Ammon's horn (tissue), 1 donor: ENCODE measurements around the gene NEIL1.
"Not testable (repeated sequence)": the region's sequence is repeated elsewhere in the genome, so short reads cannot be mapped to it uniquely, and the experiment has no call there.

Experiments
- DNase-seq: peaks from one replicate; pipeline ENCODE4 v3.0.0-alpha.2; 2016; ENCODE audit warnings: low spot score

The NEIL1 gene, protein sequence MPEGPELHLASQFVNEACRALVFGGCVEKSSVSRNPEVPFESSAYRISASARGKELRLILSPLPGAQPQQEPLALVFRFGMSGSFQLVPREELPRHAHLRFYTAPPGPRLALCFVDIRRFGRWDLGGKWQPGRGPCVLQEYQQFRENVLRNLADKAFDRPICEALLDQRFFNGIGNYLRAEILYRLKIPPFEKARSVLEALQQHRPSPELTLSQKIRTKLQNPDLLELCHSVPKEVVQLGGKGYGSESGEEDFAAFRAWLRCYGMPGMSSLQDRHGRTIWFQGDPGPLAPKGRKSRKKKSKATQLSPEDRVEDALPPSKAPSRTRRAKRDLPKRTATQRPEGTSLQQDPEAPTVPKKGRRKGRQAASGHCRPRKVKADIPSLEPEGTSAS

DNA sequence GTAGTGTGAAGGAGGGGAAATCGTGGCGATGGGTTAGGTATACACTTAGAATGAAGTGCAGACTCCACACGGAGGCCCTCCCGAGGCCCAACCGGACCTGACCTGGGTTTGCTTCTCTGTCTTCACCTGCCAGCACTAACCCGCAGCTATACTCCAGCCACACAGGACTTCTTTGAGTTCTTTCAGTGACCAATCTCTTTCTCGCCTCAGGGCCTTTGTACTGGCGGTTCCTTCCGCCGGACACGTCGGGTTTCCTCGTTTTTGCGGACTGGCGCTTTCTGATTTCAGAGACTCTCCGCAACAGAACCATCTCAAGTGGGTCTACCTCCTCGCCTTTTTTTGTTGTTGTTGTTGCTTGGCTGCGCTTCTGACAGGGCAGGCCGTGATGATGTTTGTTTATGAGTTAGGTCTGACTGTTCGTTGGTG is at the start of gene NEIL1:
NEIL1 (plus strand) TSS at position 244 of the 426 bp plus-strand sequence. CDS start 1,867 bp downstream, outside the sequence.
- no peak for DNase-seq

GRCh38 chr15:75298541-75299310 is 48.1 kb upstream of the NEIL1 start:
- not testable (repeated sequence) for DNase-seq

DNA sequence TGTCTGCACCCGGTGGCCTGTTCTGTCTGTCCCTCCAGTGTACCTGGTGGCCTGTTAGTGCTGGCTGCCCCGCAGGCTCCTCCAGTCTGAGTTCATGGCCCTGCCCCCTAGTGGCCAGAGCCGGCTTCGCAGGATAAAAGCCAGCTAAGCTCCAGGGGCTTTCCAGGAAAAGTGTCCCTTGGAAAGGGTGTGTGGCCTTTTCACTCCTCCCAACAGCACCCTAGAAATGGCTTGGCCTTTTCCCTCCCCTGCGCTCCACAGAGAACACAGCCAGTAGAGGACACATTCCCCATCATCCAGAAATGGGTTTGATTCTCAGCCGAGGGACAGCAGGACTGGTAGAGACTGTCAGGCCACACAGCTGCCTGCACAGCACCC is 47.5 kb upstream of the NEIL1 start:
- not testable (repeated sequence) for DNase-seq

DNA sequence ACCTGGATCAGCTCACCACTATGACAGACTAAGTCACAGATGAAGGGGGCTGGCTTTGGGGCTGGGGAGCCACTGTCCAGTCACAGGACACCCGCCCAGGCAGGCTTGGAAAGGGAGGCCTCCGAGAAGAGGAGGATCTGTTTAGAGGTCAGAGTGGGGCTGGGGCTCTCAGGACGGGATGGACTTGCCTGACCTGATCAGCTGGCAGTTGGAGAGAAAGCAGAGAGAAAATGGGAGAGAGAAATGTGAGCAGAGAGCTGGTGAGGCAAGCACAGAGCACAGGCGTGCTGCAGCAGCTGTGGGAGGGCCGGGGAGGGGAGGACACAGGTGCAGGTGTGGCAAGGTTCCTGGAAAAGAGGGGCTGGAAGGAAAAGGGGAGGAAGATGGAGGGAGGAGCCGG is 46.8 kb upstream of the NEIL1 start:
- DNase-seq: not testable (repeated sequence)

DNA sequence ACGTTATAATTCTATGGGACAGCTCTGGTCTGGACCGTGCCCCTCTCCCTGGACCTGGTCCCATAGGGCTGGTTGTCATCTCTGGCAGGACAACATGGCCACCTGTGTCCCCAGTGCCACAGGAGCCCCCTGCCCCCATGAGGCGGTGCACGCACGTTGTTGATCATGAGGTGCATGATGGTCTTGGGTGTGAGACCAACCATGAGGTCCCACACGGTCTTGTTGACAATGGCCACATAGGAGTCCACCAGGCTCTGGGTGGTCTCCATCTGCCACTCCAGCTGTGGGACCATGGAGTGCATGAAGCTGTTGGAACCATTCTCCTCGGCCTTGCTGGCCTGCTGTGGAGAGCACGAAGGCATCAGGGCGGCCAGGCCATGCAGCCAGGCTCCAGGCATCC is 44.5 kb upstream of the NEIL1 start:
- DNase-seq: no peak

DNA sequence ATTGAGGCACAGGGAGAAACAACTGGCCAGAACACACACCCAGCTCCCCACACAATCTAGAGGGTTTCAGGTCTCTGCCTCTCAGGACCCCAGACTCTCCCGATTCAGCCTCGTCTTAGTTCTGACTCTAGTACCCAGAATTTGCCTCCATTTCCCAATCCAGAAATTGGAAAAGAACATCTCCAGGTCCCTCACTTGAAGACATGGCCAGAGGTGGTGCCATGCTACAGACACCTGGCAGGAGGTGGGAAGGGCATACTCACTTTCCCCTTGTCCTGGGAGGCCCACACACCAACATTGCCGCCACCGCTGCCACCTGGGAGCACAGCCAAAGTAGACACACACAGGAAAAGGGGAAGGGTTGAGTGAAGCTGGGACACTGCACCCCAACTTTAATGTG is 44.1 kb upstream of the NEIL1 start:
- DNase-seq: not testable (repeated sequence)

GRCh38 chr15:75306188-75306587 is 40.7 kb upstream of the NEIL1 start:
- DNase-seq: no peak

GRCh38 chr15:75307778-75308390 is 39.0 kb upstream of the NEIL1 start:
- DNase-seq: no peak

- no peak for DNase-seq
Observed at GRCh38 chr15:75309711-75310110, 37.1 kb upstream of the NEIL1 start.

DNA sequence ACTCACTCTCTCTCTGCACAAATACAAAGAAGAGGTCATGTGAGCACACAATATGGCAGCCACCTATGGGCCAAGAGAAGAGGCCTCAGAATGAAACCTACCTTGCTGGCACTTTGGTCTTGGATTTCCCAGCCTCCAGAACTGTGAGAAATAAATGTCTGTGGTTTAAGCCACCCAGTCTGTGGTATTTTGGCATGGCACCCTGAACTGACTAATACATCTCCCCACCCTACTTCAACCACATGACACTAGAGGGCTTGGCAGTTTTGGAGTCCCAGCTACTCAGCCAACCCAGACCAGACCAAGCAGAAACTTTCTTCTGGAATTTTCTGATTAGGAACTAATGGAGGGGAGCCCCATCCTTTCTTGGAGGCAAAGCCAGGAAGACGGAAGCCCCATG is 34.3 kb upstream of the NEIL1 start:
- not testable (repeated sequence) for DNase-seq

GRCh38 chr15:75313116-75313845 is 33.6 kb upstream of the NEIL1 start:
- no peak for DNase-seq

GRCh38 chr15:75314552-75315290 is 32.1 kb upstream of the NEIL1 start:
- DNase-seq: no peak

GRCh38 chr15:75319231-75319897 is 27.5 kb upstream of the NEIL1 start:
- DNase-seq: not testable (repeated sequence)

DNA sequence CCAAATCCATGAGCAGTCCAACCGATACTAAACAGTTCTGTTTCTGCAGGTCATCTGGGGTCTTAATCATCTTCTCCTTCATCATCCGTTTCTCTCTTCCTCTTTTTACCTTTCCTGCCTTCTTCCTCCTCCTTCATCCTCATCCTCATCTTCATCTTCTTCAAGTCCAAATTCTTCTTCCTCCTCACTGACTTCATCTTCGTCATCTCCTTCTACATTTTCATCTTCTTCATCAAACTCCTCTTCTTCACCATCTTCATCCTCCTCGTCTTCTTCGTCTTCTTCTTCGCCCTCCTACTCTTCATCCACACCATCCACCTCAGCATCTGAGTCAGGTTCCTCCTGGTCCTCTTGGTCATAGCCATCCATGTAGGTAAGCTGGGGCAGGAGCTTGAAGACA is 25.1 kb upstream of the NEIL1 start:
- no peak for DNase-seq

GRCh38 chr15:75325922-75326321 is 20.9 kb upstream of the NEIL1 start:
- DNase-seq: no peak

DNA sequence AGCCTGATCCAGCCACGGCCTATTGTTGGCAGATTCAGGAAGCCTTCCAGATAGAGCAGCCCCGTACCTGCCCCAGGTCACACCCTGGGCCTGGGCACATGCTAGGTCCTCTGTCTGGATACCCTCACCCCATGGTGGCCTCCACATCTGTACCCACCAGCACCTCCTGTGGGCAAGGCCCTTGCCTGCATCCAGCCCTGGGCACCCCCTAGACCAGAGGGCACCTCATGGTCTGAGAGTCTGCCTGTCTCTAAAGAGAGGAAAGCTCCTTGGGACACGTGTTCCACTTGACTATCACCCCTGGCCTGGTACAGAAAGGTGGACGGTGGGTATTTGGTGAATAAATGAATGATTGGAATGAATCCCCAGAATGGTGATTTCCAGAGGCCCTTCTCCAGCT is 19.8 kb upstream of the NEIL1 start:
- no peak for DNase-seq

DNA sequence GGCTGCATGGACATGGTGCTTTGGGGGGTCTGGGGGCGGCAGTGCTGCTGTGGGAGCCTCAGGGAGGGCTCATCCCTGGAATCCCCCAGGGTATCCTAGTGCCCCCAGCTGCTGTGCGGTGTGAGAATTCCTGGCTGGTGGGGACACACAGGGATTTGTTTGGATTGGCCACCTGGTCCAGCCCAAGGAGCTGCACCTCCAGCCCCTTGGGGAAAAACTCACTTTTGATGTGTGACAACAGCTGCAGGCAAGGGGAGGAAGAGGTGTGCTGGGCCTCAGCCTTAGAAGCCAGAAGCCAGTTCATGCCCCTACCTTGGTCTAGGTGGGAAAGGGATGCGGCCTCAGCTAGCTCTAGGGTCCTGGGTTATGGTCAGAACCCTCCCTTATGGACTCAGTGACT is 19.3 kb upstream of the NEIL1 start:
- no peak for DNase-seq

- DNase-seq: no peak
Observed at GRCh38 chr15:75328493-75329314, 18.1 kb upstream of the NEIL1 start.

DNA sequence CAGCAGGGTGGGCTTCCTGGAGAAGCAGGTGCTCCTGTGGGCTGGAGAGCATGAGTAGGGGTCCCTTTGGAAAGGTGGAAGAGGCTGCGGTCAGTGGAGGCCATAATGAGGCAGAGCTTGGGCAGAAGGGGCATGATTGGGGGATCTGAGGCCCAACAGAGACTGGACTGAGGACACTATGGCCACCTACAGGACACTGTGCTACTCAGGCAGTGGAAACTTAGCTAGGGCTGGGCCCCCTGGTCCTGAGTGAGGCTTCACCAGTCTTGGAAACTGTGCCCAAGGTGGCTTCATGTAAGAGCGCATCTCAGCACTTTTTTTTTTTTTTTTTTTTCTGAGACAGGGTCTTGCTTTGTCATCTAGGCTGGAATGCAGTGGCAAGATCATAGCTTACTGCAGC is 17.3 kb upstream of the NEIL1 start:
- no peak for DNase-seq

GRCh38 chr15:75332093-75332492 is 14.7 kb upstream of the NEIL1 start:
- not testable (repeated sequence) for DNase-seq
